HepG2 (cell line): Measurements from ENCODE around the gene CCSER2. TPM values are rescaled to one million over a fixed set of nuclear protein-coding genes. Genes with fewer than 3 reads are reported as not detected.

Experiments
- FOSL2 ChIP-seq: sonication (generic); formaldehyde crosslinking; IDR thresholded peaks from 2 replicates; pipeline ENCODE4 v1.4.0; 2020; ENCODE audit warnings: missing genetic modification reagents
- GTF2F1 ChIP-seq: fragments of 150-350 bp; IDR thresholded peaks from 2 replicates; pipeline ENCODE4 v1.6.1; 2014; ENCODE audit warnings: low read length
- HOXA5 ChIP-seq: sonication (generic); formaldehyde crosslinking; IDR thresholded peaks from 2 replicates; pipeline ENCODE4 v1.4.0; 2020; ENCODE audit warnings: missing genetic modification reagents
- LRRFIP1 ChIP-seq: sonication (generic); formaldehyde crosslinking; conservative IDR thresholded peaks from 2 replicates; pipeline ENCODE4 v1.4.0; 2020; ENCODE audit warnings: missing genetic modification reagents
- PAF1 ChIP-seq: IDR thresholded peaks from 2 replicates; pipeline ENCODE4 v1.6.1; 2016; ENCODE audit warnings: missing genetic modification reagents, missing compliant biosample characterization
- RXRB ChIP-seq: IDR thresholded peaks from 2 replicates; pipeline ENCODE4 v1.6.1; 2016; ENCODE audit warnings: borderline replicate concordance, missing genetic modification reagents, missing compliant biosample characterization
- SRF ChIP-seq: IDR thresholded peaks from 2 replicates; pipeline ENCODE4 v1.6.1; 2011; ENCODE audit warnings: mild to moderate bottlenecking, low read depth, low read length, moderate library complexity
- ZBTB44 ChIP-seq: sonication (generic); formaldehyde crosslinking; IDR thresholded peaks from 2 replicates; pipeline ENCODE4 v1.4.0; 2020; ENCODE audit warnings: missing genetic modification reagents
- ZBTB8A ChIP-seq: sonication (generic); formaldehyde crosslinking; IDR thresholded peaks from 2 replicates; pipeline ENCODE4 v1.4.0; 2020; ENCODE audit warnings: mild to moderate bottlenecking, low read depth, missing genetic modification reagents, borderline replicate concordance
- ZC3H4 ChIP-seq: sonication (generic); formaldehyde crosslinking; IDR thresholded peaks from 2 replicates; pipeline ENCODE4 v1.4.0; 2020; ENCODE audit warnings: missing genetic modification reagents, borderline replicate concordance
- ZFP37 ChIP-seq: sonication (generic); formaldehyde crosslinking; IDR thresholded peaks from 2 replicates; pipeline ENCODE4 v1.4.0; 2020; ENCODE audit warnings: missing genetic modification reagents, borderline replicate concordance
- ZNF264 ChIP-seq: sonication (generic); formaldehyde crosslinking; IDR thresholded peaks from 2 replicates; pipeline ENCODE4 v1.4.0; 2020; ENCODE audit warnings: missing genetic modification reagents
- ZNF558 ChIP-seq: sonication (generic); formaldehyde crosslinking; IDR thresholded peaks from 2 replicates; pipeline ENCODE4 v1.9.0; 2022; ENCODE audit warnings: mild to moderate bottlenecking, missing genetic modification reagents, borderline replicate concordance
- ZNF772 ChIP-seq: sonication (generic); formaldehyde crosslinking; IDR thresholded peaks from 2 replicates; pipeline ENCODE4 v1.5.0; 2020; ENCODE audit warnings: mild to moderate bottlenecking, missing genetic modification reagents
- ZSCAN20 ChIP-seq: sonication (generic); formaldehyde crosslinking; IDR thresholded peaks from 2 replicates; pipeline ENCODE4 v1.4.0; 2020; ENCODE audit warnings: missing genetic modification reagents, mild to moderate bottlenecking, borderline replicate concordance
- polyA plus RNA-seq, 8 experiments: library from polyadenylated mRNA; depleted of rRNA in 3 of 8; stranded (reverse) in 7 of 8; unstranded in 1 of 8; fragments of >200 nt; fragmentation: Illumina TruSeq in 4 of 8; extraction: Trizol in 4 of 8; gene quantifications; 2 replicates each; pipeline versions ENCODE4 v1.2.1 to v1.2.3, GENCODE V29; 2011 to 2016; ENCODE audit warnings: low read depth in 4 of 8, missing spikeins in 1 of 8, mixed read lengths in 1 of 8; ENCODE audit not compliant: insufficient read depth in 1 of 8
- total RNA-seq, 5 experiments: library from RNA; depleted of rRNA; stranded (reverse); fragments of >200 nt; fragmentation: Illumina TruSeq; extraction: Trizol; gene quantifications; 2 replicates each; pipeline ENCODE4 v1.2.3, GENCODE V29; 2016; ENCODE audit warnings: low read depth in 1 of 5
- TF ChIP-seq, protein P1 (sequence below): sonication (generic); formaldehyde crosslinking; IDR thresholded peaks from 2 replicates; pipeline ENCODE4 v1.5.0; 2020; ENCODE audit warnings: missing genetic modification reagents
- TF ChIP-seq, protein P2 (sequence below): sonication (generic); formaldehyde crosslinking; IDR thresholded peaks from 2 replicates; pipeline ENCODE4 v1.5.1; 2020; ENCODE audit warnings: mild to moderate bottlenecking, missing genetic modification reagents, moderate library complexity

Gene CCSER2
- total and polyA plus RNA-seq, 2 of the 13 experiments (the other 11 are each of a cell fraction or from before 2014, with no cell fraction given) = 13.3 to 17.2 TPM

- TF ChIP-seq, protein P1, sequence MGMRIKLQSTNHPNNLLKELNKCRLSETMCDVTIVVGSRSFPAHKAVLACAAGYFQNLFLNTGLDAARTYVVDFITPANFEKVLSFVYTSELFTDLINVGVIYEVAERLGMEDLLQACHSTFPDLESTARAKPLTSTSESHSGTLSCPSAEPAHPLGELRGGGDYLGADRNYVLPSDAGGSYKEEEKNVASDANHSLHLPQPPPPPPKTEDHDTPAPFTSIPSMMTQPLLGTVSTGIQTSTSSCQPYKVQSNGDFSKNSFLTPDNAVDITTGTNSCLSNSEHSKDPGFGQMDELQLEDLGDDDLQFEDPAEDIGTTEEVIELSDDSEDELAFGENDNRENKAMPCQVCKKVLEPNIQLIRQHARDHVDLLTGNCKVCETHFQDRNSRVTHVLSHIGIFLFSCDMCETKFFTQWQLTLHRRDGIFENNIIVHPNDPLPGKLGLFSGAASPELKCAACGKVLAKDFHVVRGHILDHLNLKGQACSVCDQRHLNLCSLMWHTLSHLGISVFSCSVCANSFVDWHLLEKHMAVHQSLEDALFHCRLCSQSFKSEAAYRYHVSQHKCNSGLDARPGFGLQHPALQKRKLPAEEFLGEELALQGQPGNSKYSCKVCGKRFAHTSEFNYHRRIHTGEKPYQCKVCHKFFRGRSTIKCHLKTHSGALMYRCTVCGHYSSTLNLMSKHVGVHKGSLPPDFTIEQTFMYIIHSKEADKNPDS (CRISPR knock-in tag) = no peak
- TF ChIP-seq, protein P2, sequence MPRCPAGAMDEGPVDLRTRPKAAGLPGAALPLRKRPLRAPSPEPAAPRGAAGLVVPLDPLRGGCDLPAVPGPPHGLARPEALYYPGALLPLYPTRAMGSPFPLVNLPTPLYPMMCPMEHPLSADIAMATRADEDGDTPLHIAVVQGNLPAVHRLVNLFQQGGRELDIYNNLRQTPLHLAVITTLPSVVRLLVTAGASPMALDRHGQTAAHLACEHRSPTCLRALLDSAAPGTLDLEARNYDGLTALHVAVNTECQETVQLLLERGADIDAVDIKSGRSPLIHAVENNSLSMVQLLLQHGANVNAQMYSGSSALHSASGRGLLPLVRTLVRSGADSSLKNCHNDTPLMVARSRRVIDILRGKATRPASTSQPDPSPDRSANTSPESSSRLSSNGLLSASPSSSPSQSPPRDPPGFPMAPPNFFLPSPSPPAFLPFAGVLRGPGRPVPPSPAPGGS = no peak
- TF ChIP-seq ZNF558 (CRISPR knock-in tag) = peak; percentile 42; the same call in 1 of the 2 replicates
- 0 out of 2 replicates have a peak, but pooled peaks have one; percentile 52 for TF ChIP-seq ZNF264
- TF ChIP-seq GTF2F1 = no peak
- no peak for TF ChIP-seq ZSCAN20 (CRISPR knock-in tag)
- no peak for TF ChIP-seq ZC3H4
- no peak for TF ChIP-seq PAF1 (CRISPR knock-in tag)
- peak; percentile 46; the same call in 1 of the 2 replicates for TF ChIP-seq ZNF772 (CRISPR knock-in tag)
- peak; percentile 81 for TF ChIP-seq HOXA5 (CRISPR knock-in tag)
- TF ChIP-seq FOSL2 = peak; percentile 43; the same call in 1 of the 2 replicates
- TF ChIP-seq ZFP37 (CRISPR knock-in tag) = peak; percentile 86; the same call in 1 of the 2 replicates
- TF ChIP-seq SRF = no peak
- no peak for TF ChIP-seq ZBTB8A (CRISPR knock-in tag)
- TF ChIP-seq LRRFIP1 = peak; percentile 93
- peak; percentile 58; the same call in 1 of the 2 replicates for TF ChIP-seq RXRB (CRISPR knock-in tag)
- TF ChIP-seq ZBTB44 (CRISPR knock-in tag) = peak; percentile 97; the same call in 1 of the 2 replicates
Observed at GRCh38 chr10:84291384-84291783, 37.0 kb upstream of the CCSER2 start (continued).
